HG03432 (cell line): ENCODE data around the gene KRTAP10-2.

Source experiments
- ATAC-seq: cut with Tn5 transposase; IDR thresholded peaks from one replicate; pipeline ENCODE4 v1.9.1; 2021; ENCODE audit warnings: mild to moderate bottlenecking, moderate library complexity; ENCODE audit not compliant: unreplicated experiment

The KRTAP10-2 gene

GRCh38 chr21:44527156-44527982 lies 23.9 kb downstream of the KRTAP10-2 start:
- no peak for ATAC-seq

GRCh38 chr21:44526096-44526997 lies 25.0 kb downstream of the KRTAP10-2 start:
- ATAC-seq: no peak

GRCh38 chr21:44525391-44526095 lies 25.8 kb downstream of the KRTAP10-2 start:
- ATAC-seq: no peak

- no peak for ATAC-seq
Measured at GRCh38 chr21:44524414-44525371, 26.6 kb downstream of the KRTAP10-2 start.

GRCh38 chr21:44523567-44524413 lies 27.5 kb downstream of the KRTAP10-2 start:
- no peak for ATAC-seq

- ATAC-seq: no peak
Measured at GRCh38 chr21:44522753-44523204, 28.5 kb downstream of the KRTAP10-2 start.

- no peak for ATAC-seq
Measured at GRCh38 chr21:44521928-44522752, 29.2 kb downstream of the KRTAP10-2 start.

GRCh38 chr21:44521301-44521927 lies 29.9 kb downstream of the KRTAP10-2 start:
- no peak for ATAC-seq

- no peak for ATAC-seq
Measured at GRCh38 chr21:44520326-44521300, 30.7 kb downstream of the KRTAP10-2 start.

- no peak for ATAC-seq
Measured at GRCh38 chr21:44519346-44520325, 31.7 kb downstream of the KRTAP10-2 start.

GRCh38 chr21:44518686-44519085 lies 32.6 kb downstream of the KRTAP10-2 start:
- no peak for ATAC-seq

- no peak for ATAC-seq
Measured at GRCh38 chr21:44517175-44517899, 34.0 kb downstream of the KRTAP10-2 start.

- ATAC-seq: no peak
Measured at GRCh38 chr21:44516828-44517174, 34.5 kb downstream of the KRTAP10-2 start.

- ATAC-seq: no peak
Measured at GRCh38 chr21:44516342-44516741, 35.0 kb downstream of the KRTAP10-2 start.
